Measurements from ENCODE around the gene UBE2J2.

DNA sequence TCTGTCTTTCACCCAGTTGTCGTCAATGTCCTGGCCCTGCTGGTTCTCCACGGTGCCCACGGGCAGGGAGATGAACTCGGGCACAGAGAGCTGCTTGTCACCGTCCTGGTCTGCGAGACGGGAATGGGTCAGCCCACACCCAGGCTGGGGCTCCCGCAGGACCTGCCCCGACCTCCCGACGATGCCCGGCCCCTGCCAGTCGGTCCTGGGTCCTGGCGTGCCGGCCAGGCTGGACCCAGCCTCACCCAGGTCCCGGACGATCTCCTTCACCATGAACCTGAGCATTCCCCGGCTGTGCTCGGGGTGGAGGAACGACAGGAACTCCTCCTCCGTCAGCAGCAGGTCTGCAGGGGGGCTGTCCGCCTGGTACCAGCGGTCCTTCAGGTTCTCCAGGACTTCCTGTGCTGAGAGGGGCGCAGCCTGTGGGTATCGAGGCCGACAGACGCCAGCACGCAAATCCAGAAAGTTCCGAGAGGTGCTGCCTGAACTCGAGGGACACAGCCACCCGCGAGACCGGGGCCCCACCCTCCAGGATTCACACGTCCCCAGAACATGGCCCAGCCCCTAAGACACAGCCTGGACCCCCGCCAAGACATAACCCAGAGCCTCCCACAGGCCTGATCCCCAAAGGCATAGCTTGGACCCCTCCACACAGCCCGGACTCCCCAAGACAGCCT lies 55.0 kb downstream of the UBE2J2 start:
- no peak for TF ChIP-seq RAD21 (IDR thresholded peaks at IDR 0.05; ENCODE audit: low read depth)
- TF ChIP-seq TAF1 (IDR thresholded peaks at IDR 0.05; ENCODE audit: low read depth), result no peak
- TF ChIP-seq, protein P1, sequence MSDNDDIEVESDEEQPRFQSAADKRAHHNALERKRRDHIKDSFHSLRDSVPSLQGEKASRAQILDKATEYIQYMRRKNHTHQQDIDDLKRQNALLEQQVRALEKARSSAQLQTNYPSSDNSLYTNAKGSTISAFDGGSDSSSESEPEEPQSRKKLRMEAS (IDR thresholded peaks at IDR 0.05), result no peak
- 0 out of 2 replicates have a peak, but pooled peaks have one; percentile 10 for TF ChIP-seq NFIC (IDR thresholded peaks at IDR 0.05)
- TF ChIP-seq CREB1 (IDR thresholded peaks at IDR 0.05; ENCODE audit: low read depth), result no peak
- TF ChIP-seq EP300 (IDR thresholded peaks at IDR 0.05; ENCODE audit: borderline replicate concordance), result no peak
- TF ChIP-seq, protein P2, sequence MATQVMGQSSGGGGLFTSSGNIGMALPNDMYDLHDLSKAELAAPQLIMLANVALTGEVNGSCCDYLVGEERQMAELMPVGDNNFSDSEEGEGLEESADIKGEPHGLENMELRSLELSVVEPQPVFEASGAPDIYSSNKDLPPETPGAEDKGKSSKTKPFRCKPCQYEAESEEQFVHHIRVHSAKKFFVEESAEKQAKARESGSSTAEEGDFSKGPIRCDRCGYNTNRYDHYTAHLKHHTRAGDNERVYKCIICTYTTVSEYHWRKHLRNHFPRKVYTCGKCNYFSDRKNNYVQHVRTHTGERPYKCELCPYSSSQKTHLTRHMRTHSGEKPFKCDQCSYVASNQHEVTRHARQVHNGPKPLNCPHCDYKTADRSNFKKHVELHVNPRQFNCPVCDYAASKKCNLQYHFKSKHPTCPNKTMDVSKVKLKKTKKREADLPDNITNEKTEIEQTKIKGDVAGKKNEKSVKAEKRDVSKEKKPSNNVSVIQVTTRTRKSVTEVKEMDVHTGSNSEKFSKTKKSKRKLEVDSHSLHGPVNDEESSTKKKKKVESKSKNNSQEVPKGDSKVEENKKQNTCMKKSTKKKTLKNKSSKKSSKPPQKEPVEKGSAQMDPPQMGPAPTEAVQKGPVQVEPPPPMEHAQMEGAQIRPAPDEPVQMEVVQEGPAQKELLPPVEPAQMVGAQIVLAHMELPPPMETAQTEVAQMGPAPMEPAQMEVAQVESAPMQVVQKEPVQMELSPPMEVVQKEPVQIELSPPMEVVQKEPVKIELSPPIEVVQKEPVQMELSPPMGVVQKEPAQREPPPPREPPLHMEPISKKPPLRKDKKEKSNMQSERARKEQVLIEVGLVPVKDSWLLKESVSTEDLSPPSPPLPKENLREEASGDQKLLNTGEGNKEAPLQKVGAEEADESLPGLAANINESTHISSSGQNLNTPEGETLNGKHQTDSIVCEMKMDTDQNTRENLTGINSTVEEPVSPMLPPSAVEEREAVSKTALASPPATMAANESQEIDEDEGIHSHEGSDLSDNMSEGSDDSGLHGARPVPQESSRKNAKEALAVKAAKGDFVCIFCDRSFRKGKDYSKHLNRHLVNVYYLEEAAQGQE (IDR thresholded peaks at IDR 0.05; ENCODE audit: low read depth), result no peak
- TF ChIP-seq EGR1 (IDR thresholded peaks at IDR 0.05), result no peak
- TF ChIP-seq, protein P3, sequence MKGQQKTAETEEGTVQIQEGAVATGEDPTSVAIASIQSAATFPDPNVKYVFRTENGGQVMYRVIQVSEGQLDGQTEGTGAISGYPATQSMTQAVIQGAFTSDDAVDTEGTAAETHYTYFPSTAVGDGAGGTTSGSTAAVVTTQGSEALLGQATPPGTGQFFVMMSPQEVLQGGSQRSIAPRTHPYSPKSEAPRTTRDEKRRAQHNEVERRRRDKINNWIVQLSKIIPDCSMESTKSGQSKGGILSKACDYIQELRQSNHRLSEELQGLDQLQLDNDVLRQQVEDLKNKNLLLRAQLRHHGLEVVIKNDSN (IDR thresholded peaks at IDR 0.05), result no peak
- no peak for TF ChIP-seq ZBTB7A (IDR thresholded peaks at IDR 0.05; ENCODE audit: low read depth)
- TF ChIP-seq FOXM1 (IDR thresholded peaks at IDR 0.05; ENCODE audit: borderline replicate concordance, low read depth), result no peak
- TF ChIP-seq YY1 (IDR thresholded peaks at IDR 0.05; ENCODE audit: low read depth), result no peak
- no peak for TF ChIP-seq CEBPB (IDR thresholded peaks at IDR 0.05)
